SK-N-SH (cell line): Measurements from ENCODE around the gene MYH1. TPM values are rescaled to one million over a fixed set of nuclear protein-coding genes. Genes with fewer than 3 reads are reported as not detected.

Experiments
- CTCF ChIA-PET: fragments of 300-600, 350-600 bp; formaldehyde crosslinking; extraction: SDS; loops from one replicate; lab custom pipeline; 2021; lab: Yijun Ruan, JAX
- POLR2A ChIA-PET: fragments of 350-600 bp; sonication (Branson Sonifier 250); formaldehyde crosslinking; extraction: SDS; loops from one replicate; lab custom pipeline; 2020; ENCODE audit warnings: antibody characterized with exemption, inconsistent platforms; lab: Yijun Ruan, JAX
- DNase-seq: peaks from one replicate; pipeline ENCODE4 v3.0.0; 2012
- H2AFZ ChIP-seq: fragments of 200-600 bp; sonication (generic); 2 replicates; pipeline ENCODE4 v1.8.1; 2016; ENCODE audit warnings: antibody characterized with exemption, mild to moderate bottlenecking, low read depth
- H3F3A ChIP-seq: fragments of 200-600 bp; sonication (generic); replicated peaks from 2 replicates; pipeline ENCODE3; 2016; ENCODE audit warnings: antibody characterized with exemption, mild to moderate bottlenecking; ENCODE audit not compliant: insufficient read depth
- H3K27ac ChIP-seq, 2 experiments: fragments of 200-500 bp in 1 of 2; fragments of 200-600 bp in 1 of 2; sonication (Bioruptor generic) in 1 of 2; sonication (generic), shearing (Covaris generic) in 1 of 2; 2 replicates each; pipeline versions ENCODE4 v1.5.1 to v1.6.1; 2014 to 2016; ENCODE audit warnings: low read depth in 2 of 2, inconsistent platforms in 1 of 2, low read length in 1 of 2, mild to moderate bottlenecking in 1 of 2, mixed read lengths in 1 of 2
- H3K27me3 ChIP-seq: fragments of 200-600 bp; sonication (generic), shearing (Covaris generic); 2 replicates; pipeline ENCODE4 v1.6.1; 2016; ENCODE audit warnings: mixed run types; ENCODE audit not compliant: insufficient read depth
- H3K36me3 ChIP-seq, 2 experiments: fragments of 200-500 bp in 1 of 2; fragments of 200-600 bp in 1 of 2; sonication (Bioruptor generic) in 1 of 2; sonication (generic) in 1 of 2; replicated peaks in 1 of 2; 2 replicates each; pipeline versions ENCODE3 to v1.5.1; 2014 to 2016; ENCODE audit warnings: low read length in 1 of 2, mild to moderate bottlenecking in 1 of 2; ENCODE audit not compliant: insufficient read depth in 2 of 2, control insufficient read depth in 1 of 2
- H3K4me1 ChIP-seq, 2 experiments: fragments of 200-500 bp in 1 of 2; fragments of 200-600 bp in 1 of 2; sonication (Bioruptor generic) in 1 of 2; sonication (generic), shearing (Covaris generic) in 1 of 2; 2 replicates each; pipeline versions ENCODE4 v1.5.1 to v1.6.1; 2014 to 2016; ENCODE audit warnings: low read depth in 1 of 2, low read length in 1 of 2, mixed run types in 1 of 2; ENCODE audit not compliant: insufficient read depth in 2 of 2, control insufficient read depth in 1 of 2
- H3K4me2 ChIP-seq: fragments of 200-600 bp; sonication (generic), shearing (Covaris generic); 2 replicates; pipeline ENCODE4 v1.6.1; 2017; ENCODE audit warnings: mixed run types
- H3K4me3 ChIP-seq, 2 experiments: fragments of 200-500 bp in 1 of 2; fragments of 200-600 bp in 1 of 2; sonication (Bioruptor generic) in 1 of 2; sonication (generic), shearing (Covaris generic) in 1 of 2; 2 replicates each; pipeline versions ENCODE4 v1.5.1 to v1.8.1; 2014 to 2016; ENCODE audit warnings: low read depth in 2 of 2, inconsistent platforms in 1 of 2, low read length in 1 of 2, mild to moderate bottlenecking in 1 of 2, mixed read lengths in 1 of 2, moderate library complexity in 1 of 2
- H3K79me2 ChIP-seq: fragments of 200-600 bp; sonication (generic); 2 replicates; pipeline ENCODE4 v1.8.1; 2017; ENCODE audit warnings: mild to moderate bottlenecking; ENCODE audit not compliant: insufficient read depth
- H3K9ac ChIP-seq: fragments of 200-600 bp; sonication (generic); 2 replicates; pipeline ENCODE4 v1.6.1; 2017; ENCODE audit warnings: mixed run types
- H3K9me2 ChIP-seq: fragments of 200-600 bp; sonication (generic); 2 replicates; pipeline ENCODE4 v1.6.1; 2017; ENCODE audit warnings: mixed run types
- H3K9me3 ChIP-seq: fragments of 200-600 bp; sonication (generic); 2 replicates; pipeline ENCODE4 v1.6.1; 2017; ENCODE audit warnings: mixed run types, mild to moderate bottlenecking, moderate library complexity
- H4K20me1 ChIP-seq: fragments of 200-600 bp; sonication (generic); 2 replicates; pipeline ENCODE4 v1.6.1; 2017; ENCODE audit warnings: mild to moderate bottlenecking, mixed run types; ENCODE audit not compliant: insufficient read depth
- EP300 ChIP-seq, 2 experiments: IDR thresholded peaks; 2 replicates each; pipeline versions ENCODE4 v1.4.0 to v1.6.1; 2012; ENCODE audit warnings: borderline replicate concordance in 1 of 2, low read depth in 1 of 2, low read length in 1 of 2
- EZH2phosphoT487 ChIP-seq: fragments of 200-600 bp; sonication (generic); IDR thresholded peaks from 2 replicates; pipeline ENCODE4 v1.6.1; 2017; ENCODE audit warnings: low read depth, mixed run types, mild to moderate bottlenecking, antibody characterized with exemption, moderate library complexity, borderline replicate concordance
- FOXJ3 ChIP-seq: sonication (generic); formaldehyde crosslinking; IDR thresholded peaks from 2 replicates; pipeline ENCODE4 v1.5.1; 2020; ENCODE audit warnings: mild to moderate bottlenecking, missing genetic modification reagents
- JUND ChIP-seq: IDR thresholded peaks from 2 replicates; pipeline ENCODE4 v1.4.0; 2012
- MXI1 ChIP-seq: IDR thresholded peaks from 2 replicates; pipeline ENCODE4 v1.6.1; 2012; ENCODE audit warnings: mild to moderate bottlenecking, low read depth, low read length, improper control_type of control experiment
- RAD21 ChIP-seq: IDR thresholded peaks from 2 replicates; pipeline ENCODE4 v1.6.1; 2012; ENCODE audit warnings: mild to moderate bottlenecking, low read length
- RFX5 ChIP-seq: IDR thresholded peaks from 2 replicates; pipeline ENCODE4 v1.6.1; 2012; ENCODE audit warnings: mild to moderate bottlenecking, improper control_type of control experiment, low read length
- RXRA ChIP-seq: IDR thresholded peaks from 2 replicates; pipeline ENCODE4 v1.4.0; 2012; ENCODE audit warnings: low read depth, mild to moderate bottlenecking, borderline replicate concordance
- SIN3A ChIP-seq: IDR thresholded peaks from 2 replicates; pipeline ENCODE4 v1.6.1; 2012; ENCODE audit warnings: low read depth, mild to moderate bottlenecking, low read length, moderate library complexity, borderline replicate concordance
- SMC3 ChIP-seq: IDR thresholded peaks from 2 replicates; pipeline ENCODE4 v1.6.1; 2012; ENCODE audit warnings: low read depth, low read length, improper control_type of control experiment
- TAF1 ChIP-seq: IDR thresholded peaks from 2 replicates; pipeline ENCODE4 v1.6.1; 2012; ENCODE audit warnings: low read depth, mild to moderate bottlenecking, low read length, moderate library complexity, borderline replicate concordance
- WGBS: methylation state at CpG from one replicate; pipeline ENCODE4 v1.1.6; 2017; ENCODE audit warnings: low lambda C conversion rate; 5-methylcytosine and 5-hydroxymethylcytosine counted together
- polyA plus RNA-seq, 3 experiments: library from polyadenylated mRNA; depleted of rRNA; stranded (reverse); fragments of >200 nt; gene quantifications; 2 replicates each; pipeline ENCODE4 v1.2.3, GENCODE V29; 2012
- TF ChIP-seq, protein P1 (sequence below): fragments of 150-350 bp; IDR thresholded peaks from 2 replicates; pipeline ENCODE4 v1.6.1; 2017; ENCODE audit warnings: antibody characterized with exemption, low read length, low read depth, borderline replicate concordance
- TF ChIP-seq, protein P2 (sequence below): fragments of 200-600 bp; sonication (generic); IDR thresholded peaks from 2 replicates; pipeline ENCODE4 v1.6.1; 2017; ENCODE audit warnings: antibody characterized with exemption, mild to moderate bottlenecking, moderate library complexity
- TF ChIP-seq, protein P3 (sequence below): IDR thresholded peaks from 2 replicates; pipeline ENCODE4; 2012
- TF ChIP-seq, protein P4 (sequence below): IDR thresholded peaks from 2 replicates; pipeline ENCODE4 v1.4.0; 2012; ENCODE audit warnings: low read depth, borderline replicate concordance
- TF ChIP-seq, protein P5 (sequence below): fragments of 150-350 bp; IDR thresholded peaks from 2 replicates; pipeline ENCODE4 v1.6.1; 2016; ENCODE audit warnings: mild to moderate bottlenecking, low read depth, low read length

MYH1 gene
- polyA plus RNA-seq, 1 of the 3 experiments (the other 2 are of a cell fraction), result 0.03 TPM

DNA sequence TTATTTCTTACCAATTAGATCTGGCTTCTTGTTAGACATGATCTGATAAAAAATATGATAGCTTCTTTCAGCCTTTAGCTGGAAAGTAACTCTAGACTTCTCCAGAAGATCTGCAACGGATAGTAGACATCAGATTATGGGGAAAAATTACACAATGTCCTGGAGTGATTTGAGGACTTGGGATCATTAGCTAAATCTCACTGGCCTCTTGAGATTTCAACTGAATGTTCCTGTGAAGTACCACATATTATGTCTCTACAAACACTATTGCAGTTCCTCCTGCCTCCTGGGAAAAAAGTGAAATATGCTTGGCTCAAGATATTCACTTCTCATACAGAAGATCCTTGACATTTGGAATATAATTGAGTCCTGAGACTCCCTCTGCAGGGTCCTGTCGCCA is 5.5 kb downstream of the MYH1 start:
- Histone ChIP-seq H3K79me2 (no peaks in the 10 kb centered on the region), H3K9me3 (no peaks in the 10 kb centered on the region), H3K27ac (no peak overlapping the region), H3K4me3 (no peak overlapping the region), H3K9ac (no peak overlapping the region), H4K20me1 (no peaks in the 10 kb centered on the region), H2AFZ (no peak overlapping the region), H3K4me2 (no peak overlapping the region), H3K4me1 (no peaks in the 10 kb centered on the region), H3K27me3 (peaks cover 5% of the 10 kb centered on the region; the same call in 1 of the 2 replicates), H3K36me3 (no peaks in the 10 kb centered on the region), H3F3A (no peaks in the 10 kb centered on the region), H3K9me2 (no peaks in the 10 kb centered on the region)
- CTCF ChIA-PET, result interaction anchor here (1.0 to 1.6 kb wide), 2 partner anchors 104 to 784 kb away, joined by 3 to 4 read pairs; no protein-coding TSS in a partner anchor
- 0% methylated on average over 2 of the region's 2 CpGs for WGBS
- TF ChIP-seq SIN3A (no peak), EP300 (IDR thresholded peaks at IDR 0.05; ENCODE audit: borderline replicate concordance in 1 of 2, low read depth in 1 of 2, low read length in 1 of 2) (no peak), TAF1 (no peak)
- TF ChIP-seq, protein P1, sequence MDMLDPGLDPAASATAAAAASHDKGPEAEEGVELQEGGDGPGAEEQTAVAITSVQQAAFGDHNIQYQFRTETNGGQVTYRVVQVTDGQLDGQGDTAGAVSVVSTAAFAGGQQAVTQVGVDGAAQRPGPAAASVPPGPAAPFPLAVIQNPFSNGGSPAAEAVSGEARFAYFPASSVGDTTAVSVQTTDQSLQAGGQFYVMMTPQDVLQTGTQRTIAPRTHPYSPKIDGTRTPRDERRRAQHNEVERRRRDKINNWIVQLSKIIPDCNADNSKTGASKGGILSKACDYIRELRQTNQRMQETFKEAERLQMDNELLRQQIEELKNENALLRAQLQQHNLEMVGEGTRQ, result no peak
- TF ChIP-seq, protein P2, sequence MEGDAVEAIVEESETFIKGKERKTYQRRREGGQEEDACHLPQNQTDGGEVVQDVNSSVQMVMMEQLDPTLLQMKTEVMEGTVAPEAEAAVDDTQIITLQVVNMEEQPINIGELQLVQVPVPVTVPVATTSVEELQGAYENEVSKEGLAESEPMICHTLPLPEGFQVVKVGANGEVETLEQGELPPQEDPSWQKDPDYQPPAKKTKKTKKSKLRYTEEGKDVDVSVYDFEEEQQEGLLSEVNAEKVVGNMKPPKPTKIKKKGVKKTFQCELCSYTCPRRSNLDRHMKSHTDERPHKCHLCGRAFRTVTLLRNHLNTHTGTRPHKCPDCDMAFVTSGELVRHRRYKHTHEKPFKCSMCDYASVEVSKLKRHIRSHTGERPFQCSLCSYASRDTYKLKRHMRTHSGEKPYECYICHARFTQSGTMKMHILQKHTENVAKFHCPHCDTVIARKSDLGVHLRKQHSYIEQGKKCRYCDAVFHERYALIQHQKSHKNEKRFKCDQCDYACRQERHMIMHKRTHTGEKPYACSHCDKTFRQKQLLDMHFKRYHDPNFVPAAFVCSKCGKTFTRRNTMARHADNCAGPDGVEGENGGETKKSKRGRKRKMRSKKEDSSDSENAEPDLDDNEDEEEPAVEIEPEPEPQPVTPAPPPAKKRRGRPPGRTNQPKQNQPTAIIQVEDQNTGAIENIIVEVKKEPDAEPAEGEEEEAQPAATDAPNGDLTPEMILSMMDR, result no peak
- POLR2A ChIA-PET, result no interaction called here
- DNase-seq, result no peak

DNA sequence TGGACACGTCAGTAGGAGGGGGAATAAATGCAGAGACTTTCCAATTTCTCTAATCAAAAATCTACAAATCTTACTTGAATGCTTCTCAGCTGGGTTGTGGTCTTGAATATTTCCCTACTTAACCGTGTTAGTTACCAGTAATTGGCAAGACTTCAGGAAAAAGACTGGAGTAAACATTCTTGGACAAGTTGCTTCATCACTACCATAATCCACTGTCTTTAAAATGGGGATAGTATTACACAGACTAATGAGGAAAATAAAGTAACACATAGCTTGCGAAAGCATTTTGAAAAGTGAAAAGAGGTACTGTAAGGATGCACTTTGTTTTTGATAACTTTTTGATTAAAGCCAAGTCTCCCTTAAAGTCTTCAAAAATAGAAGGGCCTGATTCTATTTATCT is 18.4 kb downstream of the MYH1 start:
- Histone ChIP-seq H3K79me2 (no peaks in the 10 kb centered on the region), H3F3A (no peaks in the 10 kb centered on the region), H3K4me3 (no peak overlapping the region), H3K9me3 (no peaks in the 10 kb centered on the region), H3K27ac (no peak overlapping the region), H3K9ac (no peak overlapping the region), H3K36me3 (no peaks in the 10 kb centered on the region), H4K20me1 (no peaks in the 10 kb centered on the region), H2AFZ (no peak overlapping the region), H3K9me2 (no peaks in the 10 kb centered on the region), H3K4me1 (no peaks in the 10 kb centered on the region), H3K27me3 (no peaks in the 10 kb centered on the region), H3K4me2 (no peak overlapping the region)
- ChIA-PET CTCF (no interaction called here), POLR2A (no interaction called here)
- WGBS, result 8% methylated on average over 3 of the region's 3 CpGs
- DNase-seq, result no peak
- TF ChIP-seq, protein P3, sequence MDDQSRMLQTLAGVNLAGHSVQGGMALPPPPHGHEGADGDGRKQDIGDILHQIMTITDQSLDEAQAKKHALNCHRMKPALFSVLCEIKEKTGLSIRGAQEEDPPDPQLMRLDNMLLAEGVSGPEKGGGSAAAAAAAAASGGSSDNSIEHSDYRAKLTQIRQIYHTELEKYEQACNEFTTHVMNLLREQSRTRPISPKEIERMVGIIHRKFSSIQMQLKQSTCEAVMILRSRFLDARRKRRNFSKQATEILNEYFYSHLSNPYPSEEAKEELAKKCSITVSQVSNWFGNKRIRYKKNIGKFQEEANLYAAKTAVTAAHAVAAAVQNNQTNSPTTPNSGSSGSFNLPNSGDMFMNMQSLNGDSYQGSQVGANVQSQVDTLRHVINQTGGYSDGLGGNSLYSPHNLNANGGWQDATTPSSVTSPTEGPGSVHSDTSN, result no peak
- no peak for TF ChIP-seq RXRA
- TF ChIP-seq, protein P2, result no peak
- no peak for TF ChIP-seq RFX5
- no peak for TF ChIP-seq FOXJ3 (CRISPR knock-in tag)
- no peak for TF ChIP-seq EZH2phosphoT487
- TF ChIP-seq TAF1, result no peak
- TF ChIP-seq SMC3, result no peak
- TF ChIP-seq RAD21, result no peak
- TF ChIP-seq, protein P4, sequence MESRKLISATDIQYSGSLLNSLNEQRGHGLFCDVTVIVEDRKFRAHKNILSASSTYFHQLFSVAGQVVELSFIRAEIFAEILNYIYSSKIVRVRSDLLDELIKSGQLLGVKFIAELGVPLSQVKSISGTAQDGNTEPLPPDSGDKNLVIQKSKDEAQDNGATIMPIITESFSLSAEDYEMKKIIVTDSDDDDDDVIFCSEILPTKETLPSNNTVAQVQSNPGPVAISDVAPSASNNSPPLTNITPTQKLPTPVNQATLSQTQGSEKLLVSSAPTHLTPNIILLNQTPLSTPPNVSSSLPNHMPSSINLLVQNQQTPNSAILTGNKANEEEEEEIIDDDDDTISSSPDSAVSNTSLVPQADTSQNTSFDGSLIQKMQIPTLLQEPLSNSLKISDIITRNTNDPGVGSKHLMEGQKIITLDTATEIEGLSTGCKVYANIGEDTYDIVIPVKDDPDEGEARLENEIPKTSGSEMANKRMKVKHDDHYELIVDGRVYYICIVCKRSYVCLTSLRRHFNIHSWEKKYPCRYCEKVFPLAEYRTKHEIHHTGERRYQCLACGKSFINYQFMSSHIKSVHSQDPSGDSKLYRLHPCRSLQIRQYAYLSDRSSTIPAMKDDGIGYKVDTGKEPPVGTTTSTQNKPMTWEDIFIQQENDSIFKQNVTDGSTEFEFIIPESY, result no peak
- TF ChIP-seq JUND, result no peak
- TF ChIP-seq MXI1, result no peak
- TF ChIP-seq, protein P5, sequence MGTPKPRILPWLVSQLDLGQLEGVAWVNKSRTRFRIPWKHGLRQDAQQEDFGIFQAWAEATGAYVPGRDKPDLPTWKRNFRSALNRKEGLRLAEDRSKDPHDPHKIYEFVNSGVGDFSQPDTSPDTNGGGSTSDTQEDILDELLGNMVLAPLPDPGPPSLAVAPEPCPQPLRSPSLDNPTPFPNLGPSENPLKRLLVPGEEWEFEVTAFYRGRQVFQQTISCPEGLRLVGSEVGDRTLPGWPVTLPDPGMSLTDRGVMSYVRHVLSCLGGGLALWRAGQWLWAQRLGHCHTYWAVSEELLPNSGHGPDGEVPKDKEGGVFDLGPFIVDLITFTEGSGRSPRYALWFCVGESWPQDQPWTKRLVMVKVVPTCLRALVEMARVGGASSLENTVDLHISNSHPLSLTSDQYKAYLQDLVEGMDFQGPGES, result no peak
- TF ChIP-seq, protein P1, result no peak
